Mammary epithelial cell (primary cell): ENCODE results near the gene ADRM1.

ENCODE experiments used
- EZH2 ChIP-seq: IDR thresholded peaks from 2 replicates; pipeline ENCODE4 v1.6.1; 2012; ENCODE audit warnings: low read length, inconsistent platforms, borderline replicate concordance
- TF ChIP-seq, protein P1 (sequence below), 2 donors: IDR thresholded peaks in 1 of 2; conservative IDR thresholded peaks in 1 of 2; 2 replicates each; pipeline ENCODE4 v1.5.1; 2011 to 2012; ENCODE audit warnings: inconsistent platforms in 2 of 2, low read length in 2 of 2, mild to moderate bottlenecking in 2 of 2, control low read depth in 1 of 2, low read depth in 1 of 2; ENCODE audit not compliant: insufficient read depth in 1 of 2; ENCODE audit errors: extremely low read depth in 1 of 2

DNA sequence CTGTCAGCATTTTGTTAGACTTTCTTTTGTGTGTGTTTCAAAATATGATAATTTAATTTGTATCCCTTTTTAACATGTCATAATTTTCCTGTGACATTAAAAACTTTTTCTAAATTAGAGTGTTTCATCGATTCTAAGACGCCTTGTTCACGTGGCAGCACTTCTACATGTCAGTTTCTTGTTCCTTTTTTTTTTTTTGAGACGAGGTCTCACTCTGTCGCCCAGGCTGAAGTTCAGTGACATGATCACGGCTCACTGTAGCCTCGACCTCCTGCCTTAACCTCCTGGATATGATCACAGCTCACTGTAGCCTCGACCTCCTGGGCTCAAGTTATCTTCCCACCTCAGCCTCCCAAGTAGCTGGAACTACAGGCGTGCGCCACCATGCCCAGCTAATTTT, 27.6 kb upstream of the ADRM1 start:
- TF ChIP-seq, protein P1, sequence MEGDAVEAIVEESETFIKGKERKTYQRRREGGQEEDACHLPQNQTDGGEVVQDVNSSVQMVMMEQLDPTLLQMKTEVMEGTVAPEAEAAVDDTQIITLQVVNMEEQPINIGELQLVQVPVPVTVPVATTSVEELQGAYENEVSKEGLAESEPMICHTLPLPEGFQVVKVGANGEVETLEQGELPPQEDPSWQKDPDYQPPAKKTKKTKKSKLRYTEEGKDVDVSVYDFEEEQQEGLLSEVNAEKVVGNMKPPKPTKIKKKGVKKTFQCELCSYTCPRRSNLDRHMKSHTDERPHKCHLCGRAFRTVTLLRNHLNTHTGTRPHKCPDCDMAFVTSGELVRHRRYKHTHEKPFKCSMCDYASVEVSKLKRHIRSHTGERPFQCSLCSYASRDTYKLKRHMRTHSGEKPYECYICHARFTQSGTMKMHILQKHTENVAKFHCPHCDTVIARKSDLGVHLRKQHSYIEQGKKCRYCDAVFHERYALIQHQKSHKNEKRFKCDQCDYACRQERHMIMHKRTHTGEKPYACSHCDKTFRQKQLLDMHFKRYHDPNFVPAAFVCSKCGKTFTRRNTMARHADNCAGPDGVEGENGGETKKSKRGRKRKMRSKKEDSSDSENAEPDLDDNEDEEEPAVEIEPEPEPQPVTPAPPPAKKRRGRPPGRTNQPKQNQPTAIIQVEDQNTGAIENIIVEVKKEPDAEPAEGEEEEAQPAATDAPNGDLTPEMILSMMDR (conservative IDR thresholded peaks at IDR 0.05 in 1 of 2, IDR thresholded peaks at IDR 0.05 in 1 of 2; ENCODE audit: extremely low read depth in 1 of 2, insufficient read depth in 1 of 2, low read depth in 1 of 2, low read length in 2 of 2): no peak
- TF ChIP-seq EZH2: no peak
